ENCODE results near the gene TREH.

- TF ChIP-seq POLR2A (IDR thresholded peaks at IDR 0.05) = no peak
- TF ChIP-seq CTCF (IDR thresholded peaks at IDR 0.05) = no peak
These were observed 36.4 kb upstream of the TREH start for GRCh38 chr11:118715837-118716260.

Data from body of pancreas (tissue), 4 donors.